ENCODE measurements around the gene TMED10.

The TMED10 gene

GRCh38 chr14:75176142-75176820 is at the start of gene TMED10:
TSS of gene TMED10 (minus strand) at chr14:75176612. CDS start at chr14:75176579, 33 bp downstream.
- DNase-seq (ENCODE audit: low read depth in 2 of 3, low spot score in 1 of 3), result peak; percentile 85 to 89 (median 85)

GRCh38 chr14:75224561-75224960 is 48.1 kb upstream of the TMED10 start:
- no peak for DNase-seq (ENCODE audit: low read depth in 2 of 3, low spot score in 1 of 3)

DNA sequence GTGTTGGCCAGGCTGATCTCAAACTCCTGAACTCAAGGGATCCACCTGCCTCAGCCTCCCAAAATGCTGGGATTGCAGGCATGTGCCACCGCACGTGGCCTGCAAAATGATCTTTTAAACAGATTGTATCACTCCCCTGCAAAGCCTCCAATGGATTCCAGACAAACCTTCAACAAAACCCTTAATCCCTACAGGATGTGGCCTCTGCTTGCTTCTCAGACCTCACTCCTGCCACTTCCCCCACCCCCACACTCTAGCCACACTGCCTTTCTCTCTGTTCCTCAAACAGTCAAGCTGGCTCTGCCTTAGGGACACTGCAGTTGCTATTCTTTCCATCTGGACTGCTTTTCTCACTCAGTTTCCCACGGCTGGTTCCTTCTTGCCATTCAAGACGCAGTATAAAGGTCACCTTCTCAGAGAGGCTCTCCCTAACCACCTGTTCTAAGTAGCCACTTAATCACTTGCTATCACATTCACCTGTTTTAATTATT is 47.3 kb upstream of the TMED10 start:
- DNase-seq (ENCODE audit: low read depth in 2 of 3, low spot score in 1 of 3), result no peak

- DNase-seq (ENCODE audit: low read depth in 2 of 3, low spot score in 1 of 3), result no peak
Measured at GRCh38 chr14:75222208-75222701, 45.8 kb upstream of the TMED10 start.

DNA sequence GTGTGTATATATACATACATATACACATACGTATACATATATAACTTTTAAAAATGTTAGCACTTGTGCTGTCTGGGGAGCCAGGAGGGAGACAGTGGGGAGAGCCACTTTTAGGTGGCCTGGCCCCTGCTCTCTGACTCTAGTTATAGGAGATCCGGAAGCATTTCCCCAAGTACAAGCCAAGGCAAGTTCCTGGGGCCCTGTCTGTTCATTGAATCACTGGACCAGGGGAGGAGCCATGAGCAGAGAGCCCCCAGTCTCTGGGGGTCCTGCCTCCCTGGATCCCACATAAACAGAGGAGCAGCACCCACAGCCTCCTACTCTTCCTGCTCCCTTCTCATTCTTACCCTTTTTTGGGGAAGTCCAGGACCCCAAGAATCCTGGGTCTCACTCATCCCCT is 45.4 kb upstream of the TMED10 start:
- no peak for DNase-seq (ENCODE audit: low read depth in 2 of 3, low spot score in 1 of 3)

- DNase-seq (ENCODE audit: low read depth in 2 of 3, low spot score in 1 of 3), result no peak
Measured at GRCh38 chr14:75220156-75220555, 43.7 kb upstream of the TMED10 start.

GRCh38 chr14:75217508-75218206 is 41.2 kb upstream of the TMED10 start:
- no peak for DNase-seq (ENCODE audit: low read depth in 2 of 3, low spot score in 1 of 3)

DNA sequence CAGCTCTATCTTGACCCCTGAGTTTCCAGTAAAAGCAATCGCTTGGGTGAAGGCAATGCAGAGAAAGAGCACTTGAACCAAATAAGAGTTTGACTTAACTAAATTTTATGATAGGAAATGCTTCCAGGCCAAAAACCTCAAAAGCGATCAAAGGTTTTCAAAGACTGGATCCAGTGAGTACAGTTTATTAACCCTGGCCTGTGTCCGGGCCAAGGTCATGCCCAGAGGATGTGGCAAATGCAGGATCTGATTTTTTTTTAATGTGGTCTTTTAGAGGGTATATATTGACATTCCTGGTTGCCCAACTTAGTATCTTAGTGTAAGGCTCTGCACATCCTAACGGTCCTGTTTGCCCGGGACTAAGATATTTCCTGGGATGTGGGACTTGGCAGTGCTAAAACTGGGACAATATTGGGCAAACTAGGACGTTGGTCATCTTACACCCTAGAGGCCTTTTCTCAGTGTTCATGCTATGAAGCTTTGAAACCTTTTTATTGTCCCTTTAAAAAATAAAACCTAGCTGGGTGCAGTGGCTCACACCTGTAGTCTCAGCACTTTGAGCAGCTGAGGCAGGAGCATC is 40.1 kb upstream of the TMED10 start:
- DNase-seq (ENCODE audit: low read depth in 2 of 3, low spot score in 1 of 3), result no peak

DNA sequence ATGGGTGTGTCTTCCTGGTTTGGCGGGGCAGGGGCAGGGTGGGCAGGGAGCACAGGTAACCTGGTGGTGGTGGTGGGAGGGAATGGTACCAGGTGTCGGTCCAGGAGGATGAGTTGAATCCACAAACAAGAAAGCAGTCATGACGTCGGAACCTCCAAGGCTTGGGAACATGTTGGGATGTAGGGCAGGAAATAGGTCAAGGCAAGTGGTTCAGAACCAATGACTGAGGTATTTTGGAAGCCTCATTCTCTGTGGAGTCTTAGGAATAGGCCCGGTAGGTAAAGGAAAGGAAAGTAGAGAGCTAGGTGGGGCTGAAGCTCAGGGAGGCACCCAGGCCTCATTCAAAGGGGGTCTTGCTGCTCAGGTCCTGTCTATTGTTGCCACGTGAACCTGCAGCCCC is 39.1 kb upstream of the TMED10 start:
- DNase-seq (ENCODE audit: low read depth in 2 of 3, low spot score in 1 of 3), result no peak

DNA sequence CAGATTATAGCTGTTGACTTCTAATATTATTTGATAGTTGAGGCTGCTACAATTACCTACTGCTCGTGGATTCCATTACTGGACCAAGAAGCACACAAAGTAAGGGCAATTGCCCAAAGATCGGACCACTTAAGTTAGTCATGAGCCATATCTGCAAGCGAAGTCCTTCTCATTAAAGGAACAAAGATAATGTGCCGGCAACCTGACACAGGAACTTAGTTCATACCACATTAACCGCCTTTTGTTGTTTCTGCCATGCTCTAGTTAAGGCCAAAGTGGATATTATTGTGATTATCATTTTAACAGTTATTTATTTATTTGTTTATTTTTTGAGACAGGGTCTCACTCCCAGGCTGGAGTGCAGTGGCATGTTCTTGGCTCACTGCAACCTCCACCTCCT is 38.1 kb upstream of the TMED10 start:
- no peak for DNase-seq (ENCODE audit: low read depth in 2 of 3, low spot score in 1 of 3)

GRCh38 chr14:75213172-75213571 is 36.8 kb upstream of the TMED10 start:
- DNase-seq (ENCODE audit: low read depth in 2 of 3, low spot score in 1 of 3), result no peak

DNA sequence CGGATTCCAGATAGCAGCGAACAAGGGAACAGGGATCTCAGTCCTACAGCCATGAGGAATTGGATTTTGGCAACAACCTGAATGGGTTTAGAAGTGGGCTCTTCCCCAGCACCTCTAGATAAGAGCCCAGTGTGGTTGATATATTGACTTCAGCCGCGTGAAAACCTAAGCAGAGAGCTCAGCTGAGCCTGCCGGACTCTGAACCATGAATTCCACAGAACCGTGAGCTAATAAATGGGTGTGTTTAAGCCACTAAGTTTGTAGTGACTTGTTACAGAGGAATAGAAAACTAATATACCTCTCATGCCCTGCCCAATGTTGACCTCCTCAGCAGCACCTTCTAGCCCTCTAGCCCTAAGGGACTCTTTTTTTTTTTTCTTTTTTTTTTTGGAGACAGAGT is 32.4 kb upstream of the TMED10 start:
- DNase-seq (ENCODE audit: low read depth in 2 of 3, low spot score in 1 of 3), result no peak

- DNase-seq (ENCODE audit: low read depth in 2 of 3, low spot score in 1 of 3), result no peak
Measured at GRCh38 chr14:75206190-75206589, 29.8 kb upstream of the TMED10 start.

DNA sequence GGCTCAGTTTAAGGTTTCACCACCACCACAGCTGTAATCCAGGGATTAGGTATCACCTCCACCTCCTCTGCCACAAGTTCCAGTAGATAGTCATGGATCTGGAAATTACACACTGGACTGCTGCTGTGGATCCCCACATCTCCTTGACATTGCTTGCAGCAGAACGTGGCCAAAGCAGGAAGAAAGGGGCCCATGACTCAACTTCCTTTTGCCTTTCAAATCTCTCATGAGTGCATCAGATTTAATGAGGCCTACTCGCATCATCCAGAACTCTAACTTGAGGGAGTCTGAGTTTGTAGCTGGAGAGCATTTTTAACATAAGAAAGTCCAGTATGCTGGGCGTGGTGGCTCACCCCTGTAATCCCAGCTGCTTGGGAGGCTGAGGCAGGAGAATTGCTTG is 29.2 kb upstream of the TMED10 start:
- no peak for DNase-seq (ENCODE audit: low read depth in 2 of 3, low spot score in 1 of 3)

- no peak for DNase-seq (ENCODE audit: low read depth in 2 of 3, low spot score in 1 of 3)
Measured at GRCh38 chr14:75204116-75204515, 27.7 kb upstream of the TMED10 start.

DNA sequence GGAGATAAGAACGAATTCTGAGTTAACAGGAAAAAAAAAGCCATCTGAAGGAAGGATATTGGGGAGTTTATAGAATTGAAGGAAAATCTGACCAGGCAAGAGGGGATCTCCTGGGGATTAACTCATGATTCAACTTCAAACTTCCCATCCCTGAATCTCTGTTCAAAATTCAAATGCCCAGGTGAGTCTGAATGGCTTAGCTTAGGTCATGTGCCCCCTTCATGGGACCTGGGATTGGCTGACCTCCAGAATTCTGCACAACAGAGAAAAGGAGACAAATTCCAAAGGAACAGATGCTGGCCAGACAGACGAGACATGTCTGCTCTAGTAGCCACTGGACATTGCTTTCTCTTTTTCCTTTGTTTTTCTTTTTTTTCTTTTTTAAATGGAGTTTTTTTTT is 26.2 kb upstream of the TMED10 start:
- DNase-seq (ENCODE audit: low read depth in 2 of 3, low spot score in 1 of 3), result no peak

DNA sequence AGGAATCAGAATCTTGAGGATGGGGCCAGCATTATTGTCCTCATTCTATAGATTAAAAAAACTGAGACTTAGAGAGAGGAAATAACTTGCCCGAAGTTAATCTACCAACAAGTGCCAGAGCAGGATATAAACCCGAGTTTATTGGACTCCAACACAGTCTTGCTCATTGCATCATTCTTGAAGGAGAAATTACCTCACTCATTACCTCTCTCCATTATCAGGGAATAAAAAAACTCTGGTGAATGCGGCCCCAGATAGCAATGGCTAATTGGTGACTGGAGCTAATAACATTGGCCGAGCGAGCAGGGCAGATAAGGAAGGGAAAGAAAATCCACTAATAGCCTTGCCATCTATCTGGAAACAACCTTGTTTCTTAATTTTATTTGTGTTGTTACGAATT is 24.7 kb upstream of the TMED10 start:
- DNase-seq (ENCODE audit: low read depth in 2 of 3, low spot score in 1 of 3), result no peak

GRCh38 chr14:75200451-75200850 is 24.0 kb upstream of the TMED10 start:
- DNase-seq (ENCODE audit: low read depth in 2 of 3, low spot score in 1 of 3), result no peak

DNA sequence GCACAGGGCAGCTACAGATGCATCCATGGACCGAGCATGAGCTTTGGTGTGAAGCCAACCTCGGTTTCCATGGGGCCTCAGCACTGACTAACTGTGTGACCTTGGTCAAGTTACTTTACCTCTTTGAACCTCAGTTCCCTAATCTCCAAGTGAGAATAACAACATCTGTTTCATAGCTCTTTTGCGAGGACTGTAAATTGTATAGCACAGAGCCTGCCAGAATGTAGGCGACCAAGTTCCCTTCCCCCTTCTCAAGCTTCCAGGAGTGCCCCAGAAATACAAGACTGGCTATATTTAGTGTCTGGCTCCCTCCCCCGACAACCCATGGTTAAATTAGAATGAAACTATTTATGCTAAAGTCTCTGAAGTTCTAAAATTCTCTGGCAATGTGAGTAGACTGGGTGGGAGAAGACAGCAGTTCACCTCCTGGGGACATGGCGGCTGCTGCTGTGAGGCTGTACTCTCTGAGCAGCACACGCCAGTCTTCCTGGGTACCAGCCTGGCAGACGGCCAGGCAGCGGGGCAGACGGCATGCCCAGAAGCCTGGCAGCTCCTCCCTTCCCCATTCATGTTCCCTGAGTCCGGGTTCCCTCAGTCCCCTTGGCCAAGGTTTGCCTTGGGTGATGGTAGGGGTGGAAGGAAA is 22.0 kb upstream of the TMED10 start:
- no peak for DNase-seq (ENCODE audit: low read depth in 2 of 3, low spot score in 1 of 3)

GRCh38 chr14:75197338-75197737 is 20.9 kb upstream of the TMED10 start:
- no peak for DNase-seq (ENCODE audit: low read depth in 2 of 3, low spot score in 1 of 3)

GRCh38 chr14:75196468-75196867 is 20.1 kb upstream of the TMED10 start:
- no peak for DNase-seq (ENCODE audit: low read depth in 2 of 3, low spot score in 1 of 3)

DNA sequence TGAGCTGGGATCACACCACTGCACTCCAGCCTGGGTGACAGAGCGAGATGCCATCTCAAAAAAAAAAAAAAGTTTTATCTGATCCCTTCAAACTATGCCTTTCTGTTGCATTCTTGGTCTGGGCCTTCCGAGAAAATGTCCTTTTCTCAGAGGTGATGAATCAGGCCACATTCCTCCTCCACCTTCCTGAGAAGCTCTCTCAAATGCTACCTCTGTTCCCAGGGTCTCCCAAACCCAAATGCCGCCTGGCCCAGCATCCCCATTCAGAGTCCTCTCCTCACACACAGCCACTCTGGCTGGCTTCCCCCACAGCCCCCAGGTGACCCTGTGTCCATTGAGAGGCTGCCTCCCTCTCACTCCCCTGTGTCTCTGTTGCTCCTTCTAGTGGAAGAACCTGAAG is 19.7 kb upstream of the TMED10 start:
- no peak for DNase-seq (ENCODE audit: low read depth in 2 of 3, low spot score in 1 of 3)
